Dendritic cell treated with granulocyte-macrophage colony-stimulating factor and Interleukin-4, amounts not matched to agents 40 ng/mL and 50 ng/mL, for 4 days (primary cell): Measurements from ENCODE around the gene CGN.
"Not testable (repeated sequence)": the region's sequence is repeated elsewhere in the genome, so short reads cannot be mapped to it uniquely, and the experiment has no call there.

ENCODE experiments used
- H3K27ac Mint-ChIP-seq: one replicate; pipeline ENCODE4 v1.8.0; 2022; ENCODE audit warnings: mild to moderate bottlenecking, mixed read lengths
- H3K27me3 Mint-ChIP-seq: one replicate; pipeline ENCODE4 v1.8.0; 2022; ENCODE audit warnings: mild to moderate bottlenecking, mixed read lengths
- H3K36me3 Mint-ChIP-seq: one replicate; pipeline ENCODE4 v1.8.0; 2022; ENCODE audit warnings: low read depth, mixed read lengths
- H3K4me1 Mint-ChIP-seq: one replicate; pipeline ENCODE4 v1.8.0; 2022; ENCODE audit warnings: low read depth, mixed read lengths
- H3K4me3 Mint-ChIP-seq: one replicate; pipeline ENCODE4 v1.8.0; 2022; ENCODE audit warnings: mild to moderate bottlenecking, moderate library complexity, mixed read lengths
- H3K9me3 Mint-ChIP-seq: one replicate; pipeline ENCODE4 v1.8.0; 2022; ENCODE audit warnings: mixed read lengths
- intact Hi-C: fragments of 100-400 bp; cut with micrococcal nuclease; formaldehyde crosslinking; loops from one replicate; pipeline ENCODE4 v1.15.0; 2022

The CGN gene

GRCh38 chr1:151510020-151510405 lies 1.2 kb upstream of the CGN start:
- peaks cover 66% of the 10 kb centered on the region for H3K27me3 Mint-ChIP-seq
- intact Hi-C loops = no loop called here
- no peaks in the 10 kb centered on the region for H3K9me3 Mint-ChIP-seq
- peaks cover 36% of the 10 kb centered on the region for H3K4me1 Mint-ChIP-seq
- H3K36me3 Mint-ChIP-seq = no peaks in the 10 kb centered on the region
- H3K4me3 Mint-ChIP-seq = no peak overlapping the region
- no peak overlapping the region for H3K27ac Mint-ChIP-seq

DNA sequence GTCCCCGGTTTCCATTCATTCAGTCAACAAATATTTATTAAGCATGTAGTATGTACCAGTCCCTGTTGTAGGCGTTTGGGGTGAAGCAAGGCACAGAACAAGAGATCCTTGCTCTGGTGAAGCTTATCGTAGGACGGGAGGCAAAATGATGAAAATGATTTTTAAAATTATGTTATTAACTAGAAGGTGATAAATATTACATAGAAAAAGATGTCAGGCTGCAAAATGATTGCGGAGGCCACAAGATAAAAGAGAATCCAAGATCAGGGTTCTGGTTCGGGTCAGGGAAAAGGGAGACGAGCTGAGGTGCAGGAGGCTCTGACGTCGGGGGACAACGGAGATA lies 602 bp upstream of the CGN start:
- H3K36me3 Mint-ChIP-seq = no peaks in the 10 kb centered on the region
- peaks cover 62% of the 10 kb centered on the region for H3K27me3 Mint-ChIP-seq
- peaks cover 36% of the 10 kb centered on the region for H3K4me1 Mint-ChIP-seq
- H3K4me3 Mint-ChIP-seq = peak overlapping the region; percentile 77
- H3K9me3 Mint-ChIP-seq = no peaks in the 10 kb centered on the region
- intact Hi-C loops = no loop called here
- no peak overlapping the region for H3K27ac Mint-ChIP-seq

GRCh38 chr1:151511636-151512215 lies 539 bp downstream of the CGN start:
- H3K4me1 Mint-ChIP-seq = peaks cover 36% of the 10 kb centered on the region
- peak overlapping the region; percentile 77 for H3K4me3 Mint-ChIP-seq
- H3K27me3 Mint-ChIP-seq = peaks cover 54% of the 10 kb centered on the region
- no peaks in the 10 kb centered on the region for H3K36me3 Mint-ChIP-seq
- H3K9me3 Mint-ChIP-seq = no peaks in the 10 kb centered on the region
- intact Hi-C loops = no loop called here
- peak overlapping the region; percentile 43 for H3K27ac Mint-ChIP-seq

DNA sequence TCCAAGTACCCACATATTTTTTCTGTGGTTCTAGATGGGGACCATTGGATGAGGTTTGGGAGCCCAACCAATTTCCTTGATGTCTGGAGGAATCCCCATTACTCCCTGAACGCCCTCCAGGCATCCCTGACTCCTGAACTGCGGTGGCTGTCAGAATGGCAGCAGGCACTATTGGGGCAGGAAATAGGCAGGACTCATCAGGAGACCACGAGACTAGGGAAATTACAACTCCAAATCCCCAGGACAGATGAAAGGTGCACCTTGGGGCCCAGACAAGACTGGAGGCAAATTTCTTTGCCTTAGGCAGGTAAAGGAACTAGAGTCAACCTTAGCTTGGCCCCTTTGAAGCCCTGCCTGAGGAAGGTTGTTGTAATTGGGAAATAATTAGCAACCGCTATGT lies 1.1 kb downstream of the CGN start:
- Mint-ChIP-seq H3K9me3 (no peaks in the 10 kb centered on the region), H3K27me3 (peaks cover 49% of the 10 kb centered on the region)
- intact Hi-C loops = no loop called here

DNA sequence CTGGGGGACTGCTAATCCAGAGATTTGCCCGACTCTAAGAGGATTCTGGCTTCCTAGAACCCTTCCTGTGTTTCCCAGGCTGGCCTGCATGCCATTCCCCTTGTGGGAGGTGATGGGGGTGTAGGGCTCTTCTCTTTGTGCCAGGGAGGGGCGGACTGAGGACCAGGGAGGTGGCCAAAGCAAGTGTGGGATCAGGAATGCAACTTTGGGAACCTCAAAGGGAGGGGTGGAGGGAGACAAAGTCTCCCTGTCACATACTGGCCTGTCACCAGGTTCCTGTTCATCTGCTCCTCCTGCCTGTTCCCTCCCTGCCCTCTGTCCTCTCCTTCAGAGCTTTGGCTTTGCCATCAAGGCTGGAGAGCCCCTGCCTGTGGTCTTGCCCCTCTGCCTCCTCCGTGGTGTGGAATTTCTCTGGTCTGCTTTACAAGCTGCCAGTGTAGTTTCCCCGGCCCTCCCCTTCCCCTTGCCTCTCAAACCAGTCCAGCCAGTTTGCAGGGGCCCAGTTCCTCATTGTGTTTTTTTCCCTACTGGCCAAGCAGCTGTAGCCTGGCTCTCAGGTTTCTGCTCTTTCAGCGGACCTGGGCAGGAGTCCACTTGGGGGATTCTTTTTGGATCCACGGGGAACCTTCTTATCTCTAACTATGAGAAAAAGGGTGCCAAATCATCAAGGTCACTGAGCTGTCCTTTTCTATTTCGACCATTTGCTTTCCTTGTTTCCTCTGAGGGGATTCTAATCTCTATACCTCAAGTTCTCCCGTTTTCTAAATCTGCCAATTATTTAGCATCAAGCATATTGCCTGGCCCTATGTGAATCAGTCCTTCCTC lies 1.8 kb downstream of the CGN start:
- Mint-ChIP-seq H3K4me3 (no peak overlapping the region), H3K27ac (peak overlapping the region; percentile 35), H3K27me3 (peaks cover 46% of the 10 kb centered on the region), H3K9me3 (no peaks in the 10 kb centered on the region), H3K36me3 (no peaks in the 10 kb centered on the region), H3K4me1 (peaks cover 36% of the 10 kb centered on the region)
- intact Hi-C loops = no loop called here

More for the DNA sequence above, 1.1 kb downstream of the CGN start:
- no peak overlapping the region for H3K4me3 Mint-ChIP-seq
- H3K27ac Mint-ChIP-seq = no peak overlapping the region
- peaks cover 36% of the 10 kb centered on the region for H3K4me1 Mint-ChIP-seq
- no peaks in the 10 kb centered on the region for H3K36me3 Mint-ChIP-seq

DNA sequence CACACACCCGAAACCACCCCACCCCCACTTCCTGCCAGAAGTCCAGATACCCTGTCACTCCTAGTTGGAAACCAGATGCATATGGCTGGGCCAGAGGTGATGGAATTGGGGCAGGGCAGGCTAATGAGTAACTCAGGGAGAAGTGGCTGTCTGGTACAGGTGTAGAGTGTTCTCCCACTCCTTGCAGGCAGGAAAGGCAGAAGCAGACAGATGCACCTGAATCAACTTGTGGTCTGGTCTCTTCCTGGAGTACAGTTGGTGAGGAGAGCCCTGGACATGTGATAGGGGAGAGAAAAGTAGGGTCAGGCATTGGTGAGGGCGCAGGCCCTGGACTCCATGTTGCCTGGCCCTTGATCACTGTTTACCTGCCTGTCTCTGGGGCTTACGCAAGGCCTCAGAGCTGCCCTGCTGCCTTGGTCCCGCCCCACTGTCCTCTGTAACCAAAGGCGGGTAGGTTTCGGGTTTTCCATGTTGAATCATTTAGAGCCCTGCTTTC lies 2.5 kb downstream of the CGN start:
- Mint-ChIP-seq H3K36me3 (no peaks in the 10 kb centered on the region), H3K27me3 (peaks cover 44% of the 10 kb centered on the region), H3K4me1 (peaks cover 36% of the 10 kb centered on the region), H3K9me3 (no peaks in the 10 kb centered on the region), H3K4me3 (no peak overlapping the region), H3K27ac (peak overlapping the region; percentile 35)
- intact Hi-C loops = no loop called here

DNA sequence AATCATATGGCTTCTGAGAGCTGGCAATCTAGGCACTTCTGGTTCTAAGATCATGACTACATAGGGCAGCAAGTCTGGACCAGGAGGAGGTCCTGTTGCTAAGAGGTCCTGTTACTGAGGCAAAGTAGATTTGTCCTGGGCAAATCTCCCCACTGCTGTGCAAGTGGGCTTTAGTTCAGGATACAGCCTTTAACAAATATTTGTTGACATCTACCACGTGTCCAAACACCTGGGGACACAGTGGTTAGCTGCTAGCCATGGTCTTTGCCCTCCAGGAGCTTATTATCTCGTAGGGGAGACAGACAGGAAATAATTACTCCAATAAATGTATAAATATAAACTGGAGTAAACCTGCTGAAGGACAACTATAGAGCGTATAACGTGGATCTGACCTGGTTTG lies 3.2 kb downstream of the CGN start:
- Mint-ChIP-seq H3K9me3 (no peaks in the 10 kb centered on the region), H3K36me3 (no peaks in the 10 kb centered on the region), H3K27ac (no peak overlapping the region), H3K4me1 (peaks cover 36% of the 10 kb centered on the region), H3K4me3 (no peak overlapping the region), H3K27me3 (peaks cover 38% of the 10 kb centered on the region)
- intact Hi-C loops = no loop called here

DNA sequence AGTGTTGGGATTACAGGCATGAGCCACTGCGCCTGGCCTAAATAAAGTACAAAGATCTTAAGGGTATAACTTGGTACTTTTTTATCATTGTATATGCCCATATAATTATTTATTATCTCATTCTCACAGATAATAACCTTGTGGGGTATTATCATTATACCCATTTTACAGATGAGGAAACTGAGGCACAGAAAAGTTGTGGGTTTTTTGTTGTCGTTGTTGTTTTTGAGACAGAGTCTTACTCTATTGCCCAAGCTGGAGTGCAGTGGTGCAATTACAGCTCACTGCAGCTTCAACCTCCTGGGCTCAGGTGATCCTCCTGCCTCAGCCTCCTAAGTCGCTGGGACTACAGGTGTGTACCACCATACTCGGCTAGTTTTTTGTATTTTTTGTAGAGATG lies 4.1 kb downstream of the CGN start:
- no peaks in the 10 kb centered on the region for H3K36me3 Mint-ChIP-seq
- no peak overlapping the region for H3K27ac Mint-ChIP-seq
- peaks cover 30% of the 10 kb centered on the region for H3K27me3 Mint-ChIP-seq
- intact Hi-C loops = no loop called here
- H3K4me1 Mint-ChIP-seq = peaks cover 36% of the 10 kb centered on the region
- H3K4me3 Mint-ChIP-seq = no peak overlapping the region
- H3K9me3 Mint-ChIP-seq = no peaks in the 10 kb centered on the region

DNA sequence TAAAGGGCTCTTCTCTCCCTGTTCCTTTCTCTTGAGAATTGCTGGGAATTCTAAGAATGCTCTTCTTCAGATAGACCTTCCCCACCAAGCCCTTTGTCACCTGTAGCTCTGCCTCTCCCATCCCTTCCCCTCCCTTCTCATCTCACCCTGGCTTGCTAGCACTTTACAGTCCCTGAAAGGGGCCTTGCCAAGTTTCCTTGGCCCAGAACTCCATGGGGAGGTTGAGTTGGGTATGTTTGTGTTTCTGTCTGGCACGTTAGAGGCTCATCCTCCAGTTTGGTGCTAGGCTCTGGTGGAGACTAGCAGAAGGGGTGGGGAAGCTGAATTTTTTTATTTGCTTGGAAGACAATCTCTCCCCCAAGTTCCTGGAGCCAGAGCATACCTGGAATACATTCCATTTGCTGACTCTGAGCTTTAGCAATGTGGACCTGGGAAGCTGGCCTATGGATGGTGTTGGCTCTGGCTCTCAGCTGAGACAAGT lies 4.9 kb downstream of the CGN start:
- Mint-ChIP-seq H3K4me1 (peaks cover 30% of the 10 kb centered on the region), H3K27ac (no peak overlapping the region)

DNA sequence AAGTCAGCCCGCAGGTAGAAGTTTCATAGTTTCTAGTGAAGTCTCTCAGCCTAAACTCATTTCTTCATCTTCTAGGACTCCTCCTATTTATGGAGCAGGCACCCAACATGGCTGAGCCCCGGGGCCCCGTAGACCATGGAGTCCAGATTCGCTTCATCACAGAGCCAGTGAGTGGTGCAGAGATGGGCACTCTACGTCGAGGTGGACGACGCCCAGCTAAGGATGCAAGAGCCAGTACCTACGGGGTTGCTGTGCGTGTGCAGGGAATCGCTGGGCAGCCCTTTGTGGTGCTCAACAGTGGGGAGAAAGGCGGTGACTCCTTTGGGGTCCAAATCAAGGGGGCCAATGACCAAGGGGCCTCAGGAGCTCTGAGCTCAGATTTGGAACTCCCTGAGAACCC lies 7.2 kb downstream of the CGN start:
- Mint-ChIP-seq H3K36me3 (no peaks in the 10 kb centered on the region), H3K4me1 (peaks cover 7% of the 10 kb centered on the region), H3K27me3 (peaks cover 9% of the 10 kb centered on the region), H3K27ac (no peak overlapping the region), H3K9me3 (no peaks in the 10 kb centered on the region), H3K4me3 (no peak overlapping the region)
- intact Hi-C loops = no loop called here

More for the DNA sequence above, 4.9 kb downstream of the CGN start:
- Mint-ChIP-seq H3K9me3 (no peaks in the 10 kb centered on the region), H3K36me3 (no peaks in the 10 kb centered on the region), H3K4me3 (no peak overlapping the region), H3K27me3 (peaks cover 25% of the 10 kb centered on the region)
- intact Hi-C loops = no loop called here

- H3K9me3 Mint-ChIP-seq = no peaks in the 10 kb centered on the region
- no peaks in the 10 kb centered on the region for H3K36me3 Mint-ChIP-seq
- H3K4me1 Mint-ChIP-seq = peaks cover 2% of the 10 kb centered on the region
- no peak overlapping the region for H3K27ac Mint-ChIP-seq
- no peak overlapping the region for H3K4me3 Mint-ChIP-seq
- intact Hi-C loops = no loop called here
- peaks cover 6% of the 10 kb centered on the region for H3K27me3 Mint-ChIP-seq
These were observed 7.7 kb downstream of the CGN start for GRCh38 chr1:151518936-151519335.

DNA sequence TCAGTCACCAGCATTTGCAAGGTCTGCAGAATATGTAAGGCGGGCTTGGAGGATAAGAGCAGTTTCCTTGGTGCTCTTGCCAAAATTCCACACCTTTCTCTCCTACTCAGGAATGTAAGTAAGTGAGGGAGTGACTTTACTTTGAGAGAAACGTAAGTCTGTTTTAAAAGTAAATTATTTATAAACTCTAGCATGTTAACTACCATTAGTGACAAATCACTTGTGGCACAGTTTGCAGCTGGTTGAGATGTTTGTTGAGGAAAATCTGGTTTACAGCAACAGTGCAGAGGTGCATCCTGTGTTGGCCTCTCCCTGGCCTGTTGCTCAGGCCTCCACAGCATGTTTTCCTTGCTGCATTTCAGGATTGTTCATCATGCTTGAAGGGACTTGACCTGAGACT lies 8.5 kb downstream of the CGN start:
- Mint-ChIP-seq H3K27ac (no peak overlapping the region), H3K4me1 (no peaks in the 10 kb centered on the region), H3K36me3 (no peaks in the 10 kb centered on the region), H3K9me3 (no peaks in the 10 kb centered on the region), H3K4me3 (no peak overlapping the region), H3K27me3 (peaks cover 6% of the 10 kb centered on the region)
- intact Hi-C loops = no loop called here

DNA sequence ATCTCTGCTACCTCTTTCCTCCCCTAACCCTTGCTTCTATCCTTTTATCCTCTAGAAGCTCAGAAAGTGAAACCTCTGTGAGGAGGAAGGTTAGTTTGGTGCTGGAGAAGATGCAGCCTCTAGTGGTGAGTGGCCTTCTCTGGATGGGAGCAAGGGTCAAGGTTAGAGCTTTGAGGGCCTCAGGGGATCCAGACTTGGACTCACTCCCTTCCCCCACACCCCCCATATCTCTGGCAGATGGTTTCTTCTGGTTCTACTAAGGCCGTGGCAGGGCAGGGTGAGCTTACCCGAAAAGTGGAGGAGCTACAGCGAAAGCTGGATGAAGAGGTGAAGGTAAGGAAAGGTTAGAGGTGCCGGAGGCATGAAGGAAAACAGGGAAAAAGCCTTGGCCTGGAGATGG lies 9.2 kb downstream of the CGN start:
- Mint-ChIP-seq H3K4me3 (no peak overlapping the region), H3K36me3 (no peaks in the 10 kb centered on the region), H3K27ac (no peak overlapping the region), H3K4me1 (no peaks in the 10 kb centered on the region), H3K9me3 (no peaks in the 10 kb centered on the region), H3K27me3 (peaks cover 6% of the 10 kb centered on the region)
- intact Hi-C loops = no loop called here

- intact Hi-C loops, H3K4me1 Mint-ChIP-seq, H3K27me3 Mint-ChIP-seq, H3K9me3 Mint-ChIP-seq, H3K4me3 Mint-ChIP-seq, H3K36me3 Mint-ChIP-seq, H3K27ac Mint-ChIP-seq: not testable (repeated sequence)
These were observed 11.2 kb downstream of the CGN start for GRCh38 chr1:151522427-151522826.
